ENCODE results near the gene RNF213.
"Not testable (repeated sequence)": the region's sequence is repeated elsewhere in the genome, so short reads cannot be mapped to it uniquely, and the experiment has no call there.

The RNF213 gene

DNA sequence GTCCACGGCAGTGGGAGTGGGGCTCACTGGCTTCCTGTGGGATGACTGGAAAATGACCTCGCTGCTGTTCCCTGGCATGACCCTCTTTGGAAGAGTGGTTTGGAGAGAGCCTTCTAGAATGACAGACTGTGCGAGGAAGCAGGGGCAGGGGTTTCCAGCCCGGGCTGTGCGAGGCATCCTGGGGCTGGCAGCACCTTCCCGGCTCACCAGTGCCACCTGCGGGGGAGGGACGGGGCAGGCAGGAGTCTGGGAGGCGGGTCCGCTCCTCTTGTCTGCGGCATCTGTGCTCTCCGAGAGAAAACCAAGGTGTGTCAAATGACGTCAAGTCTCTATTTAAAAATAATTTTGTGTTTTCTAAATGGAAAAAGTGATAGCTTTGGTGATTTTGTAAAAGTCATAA is 7.8 kb upstream of the RNF213 start:
- no peak for DNase-seq (ENCODE audit: low read depth)

DNA sequence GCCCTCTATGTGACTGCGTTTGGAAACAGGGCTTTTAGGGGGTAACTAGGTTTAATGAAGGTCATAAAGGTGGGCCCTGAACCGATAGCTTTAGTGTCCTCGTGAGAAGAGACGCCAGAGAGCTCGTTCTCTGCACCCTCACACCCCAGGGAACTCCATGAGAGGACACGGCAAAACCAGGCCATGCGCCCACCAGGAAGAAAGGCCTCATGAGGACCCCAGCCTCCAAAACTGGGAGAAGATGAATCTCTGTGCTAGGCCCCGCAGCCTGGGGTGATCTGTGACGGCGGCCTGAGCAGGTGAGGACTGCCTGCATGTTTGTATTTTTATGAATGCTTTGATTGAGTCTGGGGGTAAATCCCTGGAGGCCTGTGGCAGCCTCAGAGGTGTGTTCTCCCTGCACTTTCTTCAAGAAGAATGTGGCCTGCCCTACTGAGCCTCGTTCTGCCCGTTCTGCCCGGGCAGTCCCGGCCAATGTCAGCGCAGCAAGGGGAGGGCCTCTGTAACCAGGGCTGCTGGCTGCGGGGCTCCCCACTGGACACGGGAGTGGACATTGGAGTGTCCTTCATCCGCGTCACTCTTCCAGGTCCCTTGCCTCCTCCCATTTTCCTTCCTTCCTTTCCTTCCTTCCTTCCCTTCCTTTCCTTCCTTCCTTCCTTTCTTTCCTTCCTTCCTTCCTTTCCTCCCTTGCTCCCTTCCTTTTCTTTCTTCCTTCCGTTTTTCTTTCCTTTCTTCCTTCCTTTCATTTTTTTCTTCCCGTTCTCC is 6.8 kb upstream of the RNF213 start:
- DNase-seq (ENCODE audit: low read depth): no peak

DNA sequence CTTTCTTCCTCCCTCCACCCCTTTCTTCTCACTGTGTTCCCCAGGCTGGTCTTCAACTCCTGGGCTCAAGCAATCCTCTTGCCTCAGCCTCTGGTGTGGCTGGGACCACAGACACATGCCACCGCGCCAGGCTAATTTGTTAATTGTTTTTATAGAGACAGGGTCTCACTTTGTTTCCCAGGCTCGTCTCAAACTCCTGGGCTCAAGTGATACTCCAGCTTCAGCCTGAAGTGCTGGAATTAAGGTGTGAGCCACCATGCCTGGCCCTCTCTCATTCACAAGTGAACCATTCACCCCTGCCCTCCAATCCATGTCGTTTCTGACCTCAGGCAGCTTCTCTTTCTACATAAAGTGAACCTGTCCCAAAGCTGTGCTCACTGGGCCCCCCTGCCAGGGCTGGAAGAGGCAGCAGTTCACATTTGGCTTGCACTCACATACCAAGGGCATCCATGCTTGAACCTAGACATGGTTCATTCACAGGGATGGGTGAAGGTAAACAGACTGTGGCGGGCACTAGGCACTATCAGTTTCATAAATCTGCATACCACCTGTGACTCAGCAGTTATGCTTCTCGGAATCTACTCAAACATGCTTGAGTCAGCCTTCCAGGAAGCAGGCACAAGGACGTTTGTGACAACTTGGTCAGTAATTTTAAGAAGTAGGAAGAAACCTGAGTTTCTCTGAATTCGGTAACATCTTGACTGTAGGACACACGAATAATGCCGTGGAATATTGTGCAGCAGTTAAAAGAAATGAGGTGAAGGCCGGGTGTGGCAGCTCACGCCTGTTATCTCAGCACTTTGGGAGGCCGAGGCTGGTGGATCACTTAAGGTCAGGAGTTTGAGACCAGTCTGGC is 6.0 kb upstream of the RNF213 start:
- peak; percentile 66 for DNase-seq (ENCODE audit: low read depth)

DNA sequence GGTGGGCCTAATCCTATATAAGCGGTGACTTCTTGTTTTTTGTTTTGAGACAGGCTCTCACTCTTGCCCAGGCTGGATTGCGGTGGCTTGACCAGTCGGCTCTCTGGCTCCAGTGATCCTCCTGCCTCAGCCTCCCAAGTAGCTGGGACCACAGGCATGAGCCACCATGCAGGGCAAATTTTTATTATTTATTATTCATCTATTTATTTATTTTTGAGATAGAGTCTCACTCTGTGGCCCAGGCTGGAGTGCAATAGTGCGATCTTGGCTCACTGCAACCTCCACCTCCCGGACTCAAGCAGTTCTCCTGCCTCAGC is 4.7 kb upstream of the RNF213 start:
- DNase-seq (ENCODE audit: low read depth): no peak

DNA sequence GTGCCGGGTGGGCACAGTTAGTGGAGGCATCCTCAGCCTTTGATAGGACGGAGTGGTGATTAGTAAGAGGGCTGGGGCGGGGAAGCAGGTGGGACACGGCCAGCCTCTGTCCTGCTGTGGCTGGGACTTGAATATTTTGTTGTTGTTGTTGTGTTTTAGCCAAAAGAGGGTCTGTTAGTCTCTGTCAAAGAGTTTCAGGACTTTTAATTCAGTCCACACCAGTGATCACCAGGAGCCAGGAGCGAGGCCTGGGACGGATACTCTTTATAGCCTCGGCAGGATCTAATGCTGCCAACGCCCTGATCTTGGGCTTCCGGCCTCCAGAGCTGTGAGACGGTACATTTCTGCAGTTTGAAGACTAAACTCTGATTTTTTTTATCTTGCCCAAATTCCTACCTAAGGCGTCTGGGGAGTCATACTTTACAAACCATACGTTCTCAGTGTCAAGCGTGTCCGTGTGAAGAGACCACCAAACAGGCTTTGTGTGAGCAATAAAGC is 2.9 kb upstream of the RNF213 start:
- no peak for DNase-seq (ENCODE audit: low read depth)

DNA sequence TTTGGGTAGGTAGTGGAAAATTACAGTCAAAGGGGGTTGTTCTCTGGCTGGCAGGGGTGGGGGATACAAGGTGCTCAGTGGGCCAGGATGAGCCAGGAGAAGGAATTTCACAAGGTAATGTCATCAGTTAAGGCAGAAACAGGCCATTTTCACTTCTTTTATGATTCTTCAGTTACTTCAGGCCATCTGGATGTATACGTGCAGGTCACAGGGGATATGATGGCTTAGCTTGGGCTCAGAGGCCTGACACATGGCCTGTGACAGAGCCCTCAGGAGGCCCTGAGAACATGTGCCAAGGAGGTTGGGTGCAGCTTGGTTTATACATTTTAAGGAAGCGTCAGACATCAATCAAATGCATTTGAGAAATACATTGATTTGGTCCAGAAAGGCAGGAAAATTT is 2.4 kb upstream of the RNF213 start:
- DNase-seq (ENCODE audit: low read depth): not testable (repeated sequence)

DNA sequence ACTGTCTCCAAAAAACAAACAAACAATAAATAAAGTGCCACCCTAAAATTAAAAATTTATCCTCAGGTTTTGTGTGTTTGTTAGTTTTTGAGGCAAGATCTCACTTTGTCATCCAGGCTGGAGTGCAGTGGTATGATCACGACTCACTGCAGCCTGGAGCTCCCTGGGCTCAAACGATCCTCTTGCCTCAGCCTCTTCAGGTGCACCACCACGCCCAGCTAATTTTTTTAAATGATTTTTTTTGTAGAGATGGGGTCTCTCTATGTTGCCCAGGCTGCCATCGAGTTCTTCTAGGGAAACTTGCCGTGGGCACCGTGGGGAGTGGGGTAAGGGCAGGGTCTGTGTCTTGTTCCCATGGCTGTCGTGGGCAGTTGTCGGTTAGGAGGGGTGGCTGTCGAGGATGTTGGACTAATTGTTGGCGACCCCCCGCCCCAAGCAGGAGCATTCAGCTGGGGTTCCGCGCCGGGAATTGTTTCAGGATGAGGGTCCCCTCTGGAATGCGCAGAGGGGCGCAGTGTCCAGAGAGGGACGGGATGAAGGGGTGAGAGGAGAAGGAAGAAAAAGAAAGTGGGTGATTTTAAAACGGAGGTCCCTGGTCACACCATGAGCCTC is 1.1 kb upstream of the RNF213 start:
- DNase-seq (ENCODE audit: low read depth): no peak

DNA sequence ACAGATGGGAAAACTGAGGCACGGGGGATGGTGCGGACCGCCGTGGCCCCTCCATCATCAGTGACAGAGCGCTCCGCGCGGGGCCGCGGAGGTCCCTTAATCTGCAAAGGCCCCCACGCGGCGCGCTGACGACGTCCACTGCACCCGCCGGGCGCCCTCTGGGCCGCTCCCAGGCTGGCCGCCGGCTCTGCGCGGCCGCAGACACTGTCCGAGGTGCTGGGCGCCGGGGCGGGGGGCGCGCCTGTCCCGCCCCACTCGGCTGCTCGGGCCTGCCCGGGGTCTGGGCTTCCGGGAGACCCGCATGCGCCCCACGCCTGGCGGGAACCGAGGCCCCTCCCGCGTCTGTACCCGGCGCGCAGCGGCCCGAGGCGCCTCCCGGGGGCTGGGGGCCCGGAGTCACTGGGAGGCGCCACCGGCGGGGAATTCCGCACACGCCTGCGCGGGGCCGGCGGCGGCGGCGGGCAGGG is 550 bp upstream of the RNF213 start:
- no peak for DNase-seq (ENCODE audit: low read depth)

DNA sequence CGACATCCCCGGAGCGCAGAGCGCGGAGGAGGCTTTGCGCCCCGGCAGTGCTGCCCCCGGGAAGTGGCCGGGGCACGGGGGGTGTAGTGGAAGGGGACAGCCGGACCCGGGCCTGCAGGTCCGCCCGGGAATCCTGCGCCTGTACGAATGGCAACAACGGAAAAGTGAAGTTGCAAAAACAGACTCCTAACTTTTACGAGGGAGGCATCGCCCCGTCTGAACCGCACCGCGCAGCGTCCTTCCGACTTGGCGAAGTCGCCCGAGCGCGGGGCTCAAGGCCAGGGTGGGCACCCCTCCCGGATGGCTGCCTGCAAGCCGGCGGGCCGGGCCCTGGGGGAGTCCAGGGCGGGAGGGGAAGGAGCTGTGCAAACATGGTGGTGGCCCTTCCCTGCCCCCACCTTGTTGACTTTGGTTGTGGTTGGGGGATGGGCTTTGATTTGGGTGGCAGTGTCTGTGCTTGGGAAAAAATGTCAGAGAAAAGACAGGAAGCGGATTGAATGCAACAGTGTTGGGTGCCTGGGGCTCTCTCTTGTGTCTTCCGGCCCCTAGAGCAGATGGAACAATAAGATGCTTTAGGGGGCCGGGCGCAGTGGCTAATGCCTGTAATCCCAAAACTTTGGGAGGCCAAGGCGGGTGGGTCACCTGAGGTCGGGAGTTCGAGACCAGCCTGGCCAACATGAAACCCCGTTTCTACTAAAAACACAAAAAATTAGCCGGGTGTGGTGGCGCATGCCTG is 675 bp downstream of the RNF213 start:
- no peak for DNase-seq (ENCODE audit: low read depth)

DNA sequence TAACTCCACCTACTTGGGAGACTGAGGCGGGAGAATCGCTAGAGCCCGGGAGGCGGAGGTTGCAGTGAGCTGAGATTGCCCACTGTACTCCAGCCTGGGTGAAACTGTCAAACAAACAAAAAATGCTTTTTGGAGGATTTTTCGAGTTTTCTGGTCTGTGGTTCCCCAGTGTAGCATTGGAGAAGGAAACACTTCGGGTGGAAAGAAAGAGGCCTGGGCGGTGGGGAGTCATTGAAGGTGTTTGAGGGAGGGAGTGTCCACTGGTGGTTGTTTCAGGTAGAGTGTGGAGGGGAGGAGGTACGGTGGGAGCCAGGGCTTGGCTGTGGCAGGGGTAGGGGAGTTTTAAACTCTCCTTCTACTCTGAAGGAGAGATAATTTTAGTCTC is 1.2 kb downstream of the RNF213 start:
- no peak for DNase-seq (ENCODE audit: low read depth)

DNA sequence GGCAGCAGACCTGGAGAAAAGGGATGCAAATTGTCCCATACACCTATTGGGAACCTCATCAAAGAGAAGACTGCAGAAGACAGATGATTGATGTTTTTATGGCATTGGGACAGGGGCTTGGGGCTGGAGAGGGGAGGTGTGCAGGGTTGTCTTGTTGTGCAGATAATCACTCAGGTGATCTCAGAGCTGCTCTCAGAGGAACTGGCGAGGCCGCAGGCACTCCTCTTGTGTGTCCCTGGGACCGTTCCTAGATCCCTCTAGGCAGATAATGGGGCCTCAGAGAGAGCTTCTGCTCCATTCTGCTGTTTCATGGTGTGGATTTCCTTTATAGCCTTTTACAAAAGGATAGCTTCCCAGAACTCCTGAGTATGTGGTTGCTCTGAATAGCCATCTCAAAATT is 1.6 kb downstream of the RNF213 start:
- no peak for DNase-seq (ENCODE audit: low read depth)

DNA sequence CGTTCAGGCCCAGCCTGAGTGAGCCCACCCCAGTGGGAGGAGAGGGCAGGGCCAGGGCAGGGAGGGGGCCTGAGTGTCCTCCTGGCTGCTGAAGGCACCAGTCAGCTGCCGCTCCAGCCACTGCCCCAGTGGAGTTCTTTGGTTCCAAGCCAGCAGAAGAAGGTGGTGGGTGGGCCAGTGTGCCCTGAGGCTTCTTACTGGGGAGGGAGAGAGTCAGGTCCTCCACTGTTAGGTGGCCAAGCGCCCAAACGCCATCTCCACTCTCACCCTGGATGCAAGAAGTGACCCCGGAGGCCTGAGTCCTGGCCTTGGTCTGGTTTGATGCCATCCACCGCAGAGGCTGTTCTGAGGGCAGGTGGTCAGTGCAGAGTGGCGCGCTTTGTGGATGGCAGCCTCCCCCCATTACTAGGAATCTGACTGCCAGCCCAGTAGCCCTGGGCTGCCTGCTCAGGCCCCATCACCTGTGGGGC is 2.2 kb downstream of the RNF213 start:
- DNase-seq (ENCODE audit: low read depth): no peak

DNA sequence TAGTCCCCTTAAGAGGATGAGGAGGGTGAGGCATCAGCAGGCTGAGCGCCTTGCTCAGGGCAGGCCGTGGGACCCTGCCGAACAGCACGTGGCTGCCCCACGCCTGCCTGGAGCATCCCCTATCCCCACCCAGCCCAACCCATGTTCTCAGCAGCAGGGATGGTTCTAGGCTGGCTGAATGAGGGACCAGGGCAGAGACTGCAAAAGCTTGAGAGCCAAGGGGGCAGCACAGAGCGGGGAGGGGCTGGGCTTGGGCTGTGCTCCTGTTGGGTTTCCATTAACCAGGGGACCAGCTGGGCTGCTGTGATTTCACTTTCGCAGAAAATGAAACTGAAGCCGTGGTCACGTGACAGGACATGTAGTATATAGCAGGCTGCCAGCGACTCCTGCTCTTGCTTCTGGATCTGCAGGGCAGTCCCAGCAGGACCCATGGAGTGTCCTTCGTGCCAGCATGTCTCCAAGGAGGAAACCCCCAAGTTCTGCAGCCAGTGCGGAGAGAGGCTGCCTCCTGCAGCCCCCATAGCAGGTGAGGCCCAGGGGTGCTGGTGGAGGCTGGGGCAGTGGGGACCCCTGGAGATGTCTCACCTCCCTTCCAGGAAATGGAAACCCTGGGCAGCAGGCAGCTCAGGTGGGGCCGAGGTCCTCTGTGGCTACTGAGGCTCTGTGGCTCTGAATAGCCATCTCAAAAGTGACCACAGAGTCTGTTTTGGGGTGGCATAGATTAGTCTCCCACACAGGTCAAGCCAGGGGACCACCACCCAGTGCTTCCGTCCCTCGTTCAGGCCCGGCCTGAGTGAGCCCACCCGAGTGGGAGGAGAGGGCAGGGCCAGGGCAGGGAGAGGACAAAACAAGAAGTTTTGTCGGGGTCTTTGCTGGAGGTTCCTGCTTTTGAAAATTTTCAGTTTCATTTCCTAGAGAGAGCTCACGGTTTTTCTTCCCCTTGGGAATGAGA is 2.9 kb downstream of the RNF213 start:
- no peak for DNase-seq (ENCODE audit: low read depth)

DNA sequence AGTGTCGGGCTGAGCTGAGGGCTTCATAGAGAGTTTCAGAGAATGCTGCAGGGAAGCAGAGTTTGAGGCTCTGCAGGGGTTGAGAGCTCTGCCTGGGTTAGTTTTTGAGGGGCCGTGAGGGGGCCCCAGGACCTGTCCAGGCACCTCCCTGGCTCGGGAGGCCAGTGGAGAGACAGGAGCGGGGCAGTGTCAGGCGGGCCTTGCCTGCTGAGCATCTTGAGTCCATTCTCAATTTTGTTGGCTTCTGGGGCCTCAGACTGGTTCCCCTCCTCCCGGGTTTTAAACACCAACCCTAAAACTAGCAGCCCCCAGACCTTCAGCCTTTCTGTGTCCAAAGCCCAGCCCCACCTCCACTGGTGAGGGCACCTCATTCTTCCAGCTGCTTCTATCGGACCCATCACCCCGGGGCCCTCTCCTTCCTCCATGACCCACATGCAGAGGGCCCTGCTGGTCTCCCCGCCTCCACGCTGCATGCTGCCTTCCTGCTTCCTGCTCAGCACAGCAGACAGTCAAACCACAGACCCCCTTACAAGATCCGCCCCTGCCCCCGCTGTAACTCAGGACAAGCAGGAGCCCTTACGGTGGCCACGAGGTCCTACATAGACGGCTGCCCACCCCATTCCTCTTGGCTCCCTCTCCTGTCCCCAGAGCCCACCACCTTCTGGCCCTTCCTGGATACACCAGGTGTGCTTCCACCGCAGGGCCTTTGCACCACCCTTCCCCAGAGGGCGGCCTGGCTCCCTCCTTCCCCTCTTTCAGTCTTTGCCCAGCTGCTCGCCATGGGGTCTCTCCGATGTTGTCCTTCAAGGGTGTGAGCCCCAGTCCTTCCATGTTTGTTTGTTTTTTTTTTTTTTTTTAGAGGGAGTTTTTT is 3.8 kb downstream of the RNF213 start:
- no peak for DNase-seq (ENCODE audit: low read depth)

DNA sequence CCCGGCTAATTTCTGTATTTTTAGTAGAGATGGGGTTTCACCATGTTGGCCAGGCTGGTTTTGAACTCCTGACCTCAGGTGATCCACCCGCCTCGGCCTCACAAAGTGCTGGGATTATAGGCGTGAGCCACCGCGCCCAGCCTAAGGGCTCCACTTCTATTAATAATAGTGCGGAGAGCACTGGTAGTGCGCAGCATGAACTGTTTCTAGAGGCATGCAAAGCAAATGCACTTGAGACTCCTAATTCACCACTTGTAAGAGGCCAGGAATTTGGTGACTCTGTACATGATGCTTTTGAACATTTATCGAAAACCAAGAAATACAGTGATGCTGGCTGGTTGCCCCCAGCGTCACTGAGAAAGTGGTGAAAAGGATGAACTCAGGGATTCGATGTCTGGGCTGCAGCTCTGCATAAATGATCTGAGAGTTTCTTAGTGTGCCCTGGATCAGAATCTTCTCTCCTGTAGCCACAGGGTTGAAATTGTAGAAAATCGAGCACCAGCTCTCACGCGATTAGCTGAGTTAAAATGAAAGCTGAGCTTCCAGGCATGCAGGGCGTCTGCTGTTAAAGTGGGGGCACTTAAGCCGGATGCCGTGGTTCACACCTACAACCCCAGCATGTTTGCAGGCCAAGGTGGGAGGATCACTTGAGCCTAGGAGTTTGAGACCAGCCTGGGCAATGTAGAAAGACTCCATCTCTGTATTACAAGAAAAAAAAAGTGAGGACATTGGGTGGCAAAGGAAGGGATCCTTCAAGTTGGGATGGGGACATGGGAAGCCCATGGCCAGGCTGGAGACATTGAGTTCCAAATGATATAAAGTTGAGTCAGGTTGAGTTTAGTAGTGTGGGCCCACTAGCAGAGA is 4.8 kb downstream of the RNF213 start:
- no peak for DNase-seq (ENCODE audit: low read depth)

DNA sequence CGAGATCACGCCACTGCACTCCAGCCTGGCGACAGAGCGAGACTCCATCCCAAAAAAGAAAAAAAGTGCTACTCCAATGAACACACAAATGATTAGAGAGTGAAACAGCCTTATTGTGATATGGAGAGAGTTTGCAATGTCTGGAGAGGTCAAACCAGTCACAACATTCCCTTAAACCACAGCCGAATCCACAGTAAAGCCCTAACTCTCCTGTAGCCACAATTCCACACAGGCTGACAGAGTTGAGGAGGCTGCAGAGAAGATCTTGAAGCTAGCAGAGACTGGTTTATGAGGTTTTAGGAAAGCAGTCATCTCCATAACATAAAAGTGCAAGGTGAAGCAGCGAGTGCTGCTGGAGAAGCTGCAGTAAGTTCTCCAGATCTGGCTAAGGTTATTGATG is 6.7 kb downstream of the RNF213 start:
- DNase-seq (ENCODE audit: low read depth): no peak

DNA sequence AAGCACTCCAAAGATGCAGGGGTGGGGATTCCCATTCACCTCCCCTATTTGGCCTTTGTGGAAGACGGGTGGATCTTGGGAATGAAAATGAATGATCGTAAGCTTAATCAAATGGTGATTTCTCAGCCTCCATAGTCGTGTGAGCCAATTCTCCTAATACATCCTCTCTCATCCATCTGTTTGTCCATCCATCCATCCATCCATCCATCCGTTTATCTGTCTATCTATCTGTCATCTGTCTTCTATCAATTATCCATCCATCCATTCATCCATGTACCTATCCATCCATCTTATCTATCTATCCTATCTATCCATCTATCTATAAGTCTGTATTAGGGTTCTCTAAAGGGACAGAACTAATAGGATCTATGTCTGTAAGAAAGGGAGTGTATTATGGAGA is 7.8 kb downstream of the RNF213 start:
- DNase-seq (ENCODE audit: low read depth): no peak

DNA sequence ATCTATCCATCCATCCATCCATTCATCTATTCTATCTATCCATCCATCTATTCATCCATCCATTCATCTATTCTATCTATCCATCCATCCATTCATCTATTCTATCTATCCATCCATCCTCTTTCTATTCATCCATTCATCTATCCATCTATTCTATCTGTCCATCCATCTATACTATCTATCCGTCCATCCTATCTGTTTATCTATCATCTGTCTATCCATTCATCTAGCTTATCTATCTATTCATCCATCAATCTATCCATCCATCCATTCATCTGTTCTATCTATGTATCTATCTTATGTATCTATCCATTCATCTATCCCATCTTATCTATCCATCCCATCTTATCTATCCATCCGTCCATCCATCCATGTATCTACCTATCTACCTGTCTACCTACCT is 8.8 kb downstream of the RNF213 start:
- no peak for DNase-seq (ENCODE audit: low read depth)

DNA sequence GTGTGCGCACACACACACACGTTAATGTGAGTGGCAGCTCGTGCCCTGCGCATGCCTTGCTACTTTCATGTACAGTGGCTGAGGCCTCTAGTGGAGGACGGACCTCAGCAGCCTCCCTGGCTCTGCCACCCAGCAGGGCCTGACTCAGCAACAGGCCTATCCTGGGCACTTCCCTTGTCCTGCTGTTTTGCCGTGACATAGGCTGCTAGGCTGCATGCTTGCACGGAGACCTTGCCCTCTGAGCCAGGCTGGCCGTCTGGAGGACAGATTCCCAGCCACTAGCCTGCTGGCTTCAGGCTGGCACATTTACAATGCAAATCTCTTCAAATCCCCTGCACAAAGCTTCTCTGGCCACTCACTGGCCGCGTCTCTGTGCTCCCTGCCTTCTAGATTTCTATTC is 9.5 kb downstream of the RNF213 start:
- no peak for DNase-seq (ENCODE audit: low read depth)

Data from HS-27A (cell line).